Liver (tissue), 9 donors: ENCODE data around the gene SLC25A29. TPM values are rescaled to one million over a fixed set of nuclear protein-coding genes. Genes with fewer than 3 reads are reported as not detected.
A peak's percentile ranks its signal among the peaks of the same experiment; 100 is the strongest.
"Not testable (repeated sequence)": the region's sequence is repeated elsewhere in the genome, so short reads cannot be mapped to it uniquely, and the experiment has no call there.

Source experiments
- DNase-seq: peaks from one replicate; pipeline ENCODE4 v3.0.0-alpha.2; 2017; ENCODE audit warnings: low spot score
- H3K27ac ChIP-seq, 2 donors: one replicate each; pipeline ENCODE4 v1.7.0; 2013; ENCODE audit warnings: inconsistent platforms in 2 of 2, low read length in 2 of 2, control low read depth in 1 of 2, low read depth in 1 of 2, mild to moderate bottlenecking in 1 of 2
- H3K27me3 ChIP-seq, 4 donors: one replicate each; pipeline versions ENCODE4 v1.6.1 to v1.7.0; 2013; ENCODE audit warnings: low read length in 3 of 4, inconsistent platforms in 1 of 4, mild to moderate bottlenecking in 1 of 4, moderate library complexity in 1 of 4; ENCODE audit not compliant: control insufficient read depth in 4 of 4, insufficient read depth in 4 of 4
- H3K36me3 ChIP-seq, 4 donors: one replicate each; pipeline versions ENCODE4 v1.6.1 to v1.7.0; 2013; ENCODE audit warnings: low read length in 3 of 4, mild to moderate bottlenecking in 3 of 4, low read depth in 1 of 4, moderate library complexity in 1 of 4; ENCODE audit not compliant: control insufficient read depth in 4 of 4, insufficient read depth in 3 of 4
- H3K4me1 ChIP-seq, 4 donors: one replicate each; pipeline versions ENCODE4 v1.6.1 to v1.7.0; 2013; ENCODE audit warnings: low read length in 3 of 4, mild to moderate bottlenecking in 3 of 4, moderate library complexity in 1 of 4; ENCODE audit not compliant: control insufficient read depth in 4 of 4, insufficient read depth in 4 of 4
- H3K4me3 ChIP-seq, 3 donors: one replicate each; pipeline versions ENCODE4 v1.6.1 to v1.7.0; 2013; ENCODE audit warnings: low read length in 3 of 3, control low read depth in 1 of 3, low read depth in 1 of 3, mild to moderate bottlenecking in 1 of 3
- H3K9ac ChIP-seq, 2 donors: one replicate each; pipeline ENCODE4 v1.7.0; 2013; ENCODE audit warnings: low read length in 2 of 2, mild to moderate bottlenecking in 2 of 2, moderate library complexity in 2 of 2, control low read depth in 1 of 2, low read depth in 1 of 2
- H3K9me3 ChIP-seq, 4 donors: one replicate each; pipeline versions ENCODE4 v1.6.1 to v1.7.0; 2013; ENCODE audit warnings: low read length in 3 of 4; ENCODE audit not compliant: control insufficient read depth in 4 of 4
- ATF3 ChIP-seq: IDR thresholded peaks from 2 replicates; pipeline ENCODE4 v1.6.1; 2016; ENCODE audit warnings: antibody characterized with exemption
- CTCF ChIP-seq: fragments of 150-350 bp; IDR thresholded peaks from 2 replicates; pipeline ENCODE4 v1.5.1; 2017; ENCODE audit warnings: improper control_type of control experiment, low read depth, low read length; ENCODE audit not compliant: missing input control
- FOXA1 ChIP-seq: IDR thresholded peaks from 2 replicates; pipeline ENCODE4 v1.6.1; 2016; ENCODE audit warnings: antibody characterized with exemption
- GABPA ChIP-seq, 2 donors: IDR thresholded peaks in 1 of 2; conservative IDR thresholded peaks in 1 of 2; 2 replicates each; pipeline ENCODE4 v1.6.1; 2016; ENCODE audit warnings: antibody characterized with exemption in 2 of 2, mild to moderate bottlenecking in 1 of 2, moderate library complexity in 1 of 2
- HNF4A ChIP-seq, 2 donors: conservative IDR thresholded peaks; 2 replicates each; pipeline ENCODE4 v1.6.1; 2016; ENCODE audit warnings: antibody characterized with exemption in 2 of 2, mild to moderate bottlenecking in 2 of 2
- HNF4G ChIP-seq: IDR thresholded peaks from 2 replicates; pipeline ENCODE4 v1.6.1; 2016; ENCODE audit warnings: antibody characterized with exemption
- NR2F2 ChIP-seq: IDR thresholded peaks from 2 replicates; pipeline ENCODE4 v1.6.1; 2016; ENCODE audit warnings: antibody characterized with exemption
- RAD21 ChIP-seq, 2 donors: IDR thresholded peaks; 2 replicates each; pipeline ENCODE4 v1.6.1; 2016; ENCODE audit warnings: antibody characterized with exemption in 2 of 2, mild to moderate bottlenecking in 2 of 2
- REST ChIP-seq: IDR thresholded peaks from 2 replicates; pipeline ENCODE4 v1.6.1; 2016; ENCODE audit warnings: antibody characterized with exemption, mild to moderate bottlenecking
- SP1 ChIP-seq: IDR thresholded peaks from 2 replicates; pipeline ENCODE4 v1.6.1; 2018; ENCODE audit warnings: antibody characterized with exemption, mild to moderate bottlenecking
- TAF1 ChIP-seq: conservative IDR thresholded peaks from 2 replicates; pipeline ENCODE4 v1.6.1; 2016; ENCODE audit warnings: antibody characterized with exemption, mild to moderate bottlenecking
- YY1 ChIP-seq: IDR thresholded peaks from 2 replicates; pipeline ENCODE4 v1.6.1; 2016; ENCODE audit warnings: antibody characterized with exemption, mild to moderate bottlenecking
- WGBS: extraction: QIAGEN DNeasy Blood & Tissue Kit; methylation state at CpG from one replicate; pipeline ENCODE4 v1.1.7; 2013; 5-methylcytosine and 5-hydroxymethylcytosine counted together
- polyA plus RNA-seq, 2 donors: library from polyadenylated mRNA; stranded (reverse) in 1 of 2; unstranded in 1 of 2; fragments of 200-250 nt in 1 of 2; fragments of >200 nt in 1 of 2; fragmentation: Nextera tagmentation in 1 of 2; extraction: Ambion mirVana in 1 of 2; gene quantifications; one replicate each; pipeline versions ENCODE4 v1.2.1 to v1.2.3, GENCODE V29; 2013 to 2015
- total RNA-seq, 2 donors: library from RNA; depleted of rRNA; stranded (reverse); fragments of >200 nt; gene quantifications; one replicate each; pipeline ENCODE4 v1.2.3, GENCODE V29; 2014
- donor health status: healthy.
- donor health status: healthy.
- donor health status: healthy.
- donor health status: healthy.
- donor health status: healthy.

The SLC25A29 gene
- total and polyA plus RNA-seq, 4 donors = 2.4 to 13.9 (median 8.9) TPM

- no peak for TF ChIP-seq TAF1
- TF ChIP-seq GABPA (IDR thresholded peaks at IDR 0.05 in 1 of 2, conservative IDR thresholded peaks at IDR 0.05 in 1 of 2) = no peak
- no peak for TF ChIP-seq HNF4G
- no peak for TF ChIP-seq NR2F2
- no peak for TF ChIP-seq SP1
- TF ChIP-seq FOXA1 = no peak
- TF ChIP-seq CTCF = no peak
- TF ChIP-seq RAD21 (IDR thresholded peaks at IDR 0.05) = no peak
- TF ChIP-seq YY1 = no peak
- no peak for TF ChIP-seq ATF3
- no peak for TF ChIP-seq HNF4A (conservative IDR thresholded peaks at IDR 0.05)
- no peak for TF ChIP-seq REST
- Histone ChIP-seq H3K9me3 (no peaks in the 10 kb centered on the region), H3K4me3 (no peak overlapping the region), H3K27ac (peak overlapping the region in 1 of 2 donors; percentile 2), H3K36me3 (no peaks in the 10 kb centered on the region), H3K27me3 (no peaks in the 10 kb centered on the region), H3K4me1 (peaks cover 0 to 5% (median under 1%) of the 10 kb centered on the region in 4 donors), H3K9ac (no peak overlapping the region)
- WGBS = 74% methylated on average over 30 of the region's 30 CpGs
- no peak for DNase-seq
These were observed 8.6 kb downstream of the SLC25A29 start for GRCh38 chr14:100297320-100298300.

GRCh38 chr14:100296729-100297128 is 9.5 kb downstream of the SLC25A29 start:
- not testable (repeated sequence) for H3K4me1 ChIP-seq, H3K9ac ChIP-seq, H3K27me3 ChIP-seq, H3K9me3 ChIP-seq, DNase-seq, H3K27ac ChIP-seq, H3K36me3 ChIP-seq, H3K4me3 ChIP-seq
- 90% methylated on average over 11 of the region's 11 CpGs for WGBS
